Cardiac muscle cell (in vitro differentiated cells and primary cell): ENCODE data around the gene AP2A2. TPM values are rescaled to one million over a fixed set of nuclear protein-coding genes. Genes with fewer than 3 reads are reported as not detected.

Experiments used
- DNase-seq, 2 donors: peaks; one replicate each; pipeline versions ENCODE4 v3.0.0 to v3.0.0-alpha.2; 2010 to 2017; ENCODE audit warnings: low read depth in 1 of 2, low spot score in 1 of 2
- H3K27ac ChIP-seq: fragments of 200-600 bp; sonication (generic); 2 replicates; pipeline ENCODE4 v1.5.1; 2016
- H3K27me3 ChIP-seq: fragments of 200-600 bp; sonication (generic); 2 replicates; pipeline ENCODE4 v1.6.0; 2016; ENCODE audit warnings: control low read depth
- H3K36me3 ChIP-seq: fragments of 200-600 bp; sonication (generic); 2 replicates; pipeline ENCODE4 v1.5.1; 2016; ENCODE audit warnings: control low read depth
- H3K4me1 ChIP-seq: fragments of 200-600 bp; sonication (generic); 2 replicates; pipeline ENCODE4 v1.8.1; 2017; ENCODE audit warnings: low read depth, mild to moderate bottlenecking, mixed run types
- H3K4me3 ChIP-seq: fragments of 200-600 bp; sonication (generic); 2 replicates; pipeline ENCODE4 v1.5.1; 2016; ENCODE audit warnings: mild to moderate bottlenecking
- H3K9me3 ChIP-seq: fragments of 200-600 bp; sonication (generic); 2 replicates; pipeline ENCODE4 v1.5.1; 2017; ENCODE audit warnings: low read depth, mild to moderate bottlenecking, control low read depth
- CTCF ChIP-seq: IDR thresholded peaks from 2 replicates; pipeline ENCODE4 v1.5.1; 2012; ENCODE audit warnings: low read depth, mild to moderate bottlenecking, low read length
- polyA plus RNA-seq: library from polyadenylated mRNA; unstranded; fragments of >200 nt; fragmentation: Nextera tagmentation; extraction: Ambion mirVana; gene quantifications from 2 replicates; pipeline ENCODE4 v1.2.1, GENCODE V29; 2016
- total RNA-seq: library from RNA; depleted of rRNA; stranded (reverse); fragments of >200 nt; gene quantifications from 2 replicates; pipeline ENCODE4 v1.2.3, GENCODE V29; 2016

The AP2A2 gene
- total and polyA plus RNA-seq, 2 experiments from 2014 or later, result 47.6 to 77.6 TPM

GRCh38 chr11:1010551-1011319 is 85.1 kb downstream of the AP2A2 start:
- no peaks in the 10 kb centered on the region for H3K4me1 ChIP-seq
- no peaks in the 10 kb centered on the region for H3K9me3 ChIP-seq
- peaks cover 15% of the 10 kb centered on the region for H3K36me3 ChIP-seq
- no peak for TF ChIP-seq CTCF
- H3K4me3 ChIP-seq, result no peak overlapping the region
- DNase-seq, result no peak
- H3K27me3 ChIP-seq, result no peaks in the 10 kb centered on the region
- no peak overlapping the region for H3K27ac ChIP-seq

- H3K9me3 ChIP-seq, result no peaks in the 10 kb centered on the region
- no peak for TF ChIP-seq CTCF
- no peak for DNase-seq
- H3K4me1 ChIP-seq, result no peaks in the 10 kb centered on the region
- no peaks in the 10 kb centered on the region for H3K27me3 ChIP-seq
- no peak overlapping the region for H3K27ac ChIP-seq
- no peak overlapping the region for H3K4me3 ChIP-seq
- H3K36me3 ChIP-seq, result peaks cover 15% of the 10 kb centered on the region
Measured at GRCh38 chr11:1011320-1011698, 85.6 kb downstream of the AP2A2 start.

GRCh38 chr11:1012291-1012690 is 86.6 kb downstream of the AP2A2 start:
- Histone ChIP-seq H3K27me3 (no peaks in the 10 kb centered on the region), H3K36me3 (peaks cover 15% of the 10 kb centered on the region), H3K9me3 (no peaks in the 10 kb centered on the region), H3K4me1 (no peaks in the 10 kb centered on the region), H3K4me3 (no peak overlapping the region), H3K27ac (no peak overlapping the region)
- TF ChIP-seq CTCF, result no peak
- DNase-seq, result no peak

GRCh38 chr11:1012740-1013630 is 87.3 kb downstream of the AP2A2 start:
- Histone ChIP-seq H3K4me1 (no peaks in the 10 kb centered on the region), H3K27me3 (no peaks in the 10 kb centered on the region), H3K4me3 (no peak overlapping the region), H3K27ac (no peak overlapping the region), H3K9me3 (no peaks in the 10 kb centered on the region), H3K36me3 (peaks cover 15% of the 10 kb centered on the region)
- no peak for DNase-seq
- TF ChIP-seq CTCF, result no peak

- Histone ChIP-seq H3K4me1 (no peaks in the 10 kb centered on the region), H3K9me3 (no peaks in the 10 kb centered on the region), H3K27ac (no peak overlapping the region), H3K4me3 (no peak overlapping the region), H3K27me3 (no peaks in the 10 kb centered on the region), H3K36me3 (peaks cover 15% of the 10 kb centered on the region)
- no peak for DNase-seq
- no peak for TF ChIP-seq CTCF
Measured at GRCh38 chr11:1013631-1013935, 87.9 kb downstream of the AP2A2 start.
